ENCODE data around the gene TUBB4A. TPM values are rescaled to one million over a fixed set of nuclear protein-coding genes. Genes with fewer than 3 reads are reported as not detected.

TUBB4A gene
- total and polyA plus RNA-seq, 9 of the 15 experiments (the other 6 are each of a cell fraction or from before 2014, with no cell fraction given): 0.14 to 7.0 (median 0.75) TPM

DNA sequence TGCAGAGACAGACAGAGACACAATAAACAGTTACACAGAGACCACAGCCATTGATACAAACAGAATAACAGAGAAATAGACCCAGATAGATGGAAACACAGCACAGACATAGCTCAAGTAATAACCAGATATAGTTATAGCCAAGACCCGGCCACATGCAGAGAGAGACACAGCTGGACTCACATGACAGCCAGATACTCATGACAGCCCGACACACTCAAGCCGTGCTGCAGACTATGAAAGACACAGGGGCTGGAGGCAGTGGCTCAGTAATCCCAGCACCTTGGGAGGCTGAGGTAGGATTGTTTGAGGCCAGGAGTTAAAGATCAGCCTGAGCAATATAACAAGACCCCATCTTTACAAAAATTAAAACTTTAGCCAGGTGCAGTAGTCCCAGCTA, 18.9 kb downstream of the TUBB4A start:
- Histone ChIP-seq H3K79me2 (ENCODE audit: control insufficient read depth, insufficient read depth, low read length) (no peaks in the 10 kb centered on the region), H3K4me2 (ENCODE audit: insufficient read depth, low read length) (no peak overlapping the region), H3K9me3 (replicated peaks; ENCODE audit: control insufficient read depth, insufficient read depth, low read depth, low read length) (no peaks in the 10 kb centered on the region), H3K27ac (ENCODE audit: extremely low read depth, low read depth, low read length) (no peak overlapping the region), H3K9me1 (ENCODE audit: control insufficient read depth, insufficient read depth, low read length) (no peaks in the 10 kb centered on the region), H3K27me3 (ENCODE audit: control insufficient read depth in 2 of 2, insufficient read depth in 2 of 2, low read length in 2 of 2) (no peaks in the 10 kb centered on the region), H3K4me1 (replicated peaks in 1 of 2; ENCODE audit: control insufficient read depth in 2 of 2, insufficient read depth in 2 of 2, low read length in 2 of 2) (peaks cover 0 to 14% of the 10 kb centered on the region in 2 experiments; a peak in 4 of 5 replicates), H2AFZ (ENCODE audit: low read depth, low read length) (no peak overlapping the region), H3K9ac (ENCODE audit: insufficient read depth in 1 of 2, low read depth in 2 of 2, low read length in 2 of 2) (peak overlapping the region in 1 of 2 experiments; percentile 45; a peak in 1 of 4 replicates), H4K20me1 (replicated peaks; ENCODE audit: control insufficient read depth, insufficient read depth, low read length) (no peaks in the 10 kb centered on the region), H3K36me3 (ENCODE audit: control insufficient read depth, insufficient read depth, low read length) (no peaks in the 10 kb centered on the region), H3K4me3 (no peak overlapping the region)
- ATAC-seq (0 out of 3 replicates have a peak, but pooled peaks have one; percentile 20), FAIRE-seq (no peak), DNase-seq (ENCODE audit: extremely low read depth in 1 of 4, low spot score in 3 of 4) (no peak)
- in situ Hi-C loops (cut with MboI) (no loop called here), intact Hi-C loops (cut with micrococcal nuclease) (no loop called here)
- no TSS peak for BruUV-seq (replicated peaks)
- ChIA-PET CTCF (ENCODE audit: low intra/inter-chr PET ratio) (interaction anchor here (0.6 kb wide), 1 partner anchor 8 kb away, joined by 4 read pairs; no protein-coding TSS in a partner anchor), POLR2A (interaction anchor here (0.6 to 0.9 kb wide), 2 partner anchors 20 to 64 kb away, joined by 3 read pairs; no protein-coding TSS in a partner anchor)
- 0% methylated on average over 3 of the region's 3 CpGs for WGBS (ENCODE audit: insufficient coverage, low coverage, missing lambda C conversion rate)
- TF ChIP-seq, protein P1, sequence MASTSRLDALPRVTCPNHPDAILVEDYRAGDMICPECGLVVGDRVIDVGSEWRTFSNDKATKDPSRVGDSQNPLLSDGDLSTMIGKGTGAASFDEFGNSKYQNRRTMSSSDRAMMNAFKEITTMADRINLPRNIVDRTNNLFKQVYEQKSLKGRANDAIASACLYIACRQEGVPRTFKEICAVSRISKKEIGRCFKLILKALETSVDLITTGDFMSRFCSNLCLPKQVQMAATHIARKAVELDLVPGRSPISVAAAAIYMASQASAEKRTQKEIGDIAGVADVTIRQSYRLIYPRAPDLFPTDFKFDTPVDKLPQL (IDR thresholded peaks at IDR 0.05; ENCODE audit: extremely low read depth, insufficient read length): no peak
- TF ChIP-seq RUNX1 (IDR thresholded peaks at IDR 0.05; ENCODE audit: low read depth) (no peak), ZNF12 (CRISPR knock-in tag; IDR thresholded peaks at IDR 0.05) (no peak), LARP7 (IDR thresholded peaks at IDR 0.05) (no peak), U2AF2 (optimal IDR thresholded peaks at IDR 0.05; ENCODE audit: low read depth, low read length) (no peak), CBX2 (IDR thresholded peaks at IDR 0.05; ENCODE audit: insufficient read depth, low read length, poor library complexity, severe bottlenecking) (no peak), MCM5 (IDR thresholded peaks at IDR 0.05; ENCODE audit: low read depth) (no peak), KDM2B (CRISPR knock-in tag; IDR thresholded peaks at IDR 0.05) (no peak), EP400 (IDR thresholded peaks at IDR 0.05) (no peak), MTA1 (IDR thresholded peaks at IDR 0.05; ENCODE audit: borderline replicate concordance) (no peak), NR3C1 (CRISPR knock-in tag; IDR thresholded peaks at IDR 0.05) (no peak), POLR2H (tag; IDR thresholded peaks at IDR 0.05; ENCODE audit: low read depth) (no peak), PHF20 (IDR thresholded peaks at IDR 0.05; ENCODE audit: partially characterized antibody) (no peak)
- TF ChIP-seq, protein P2, sequence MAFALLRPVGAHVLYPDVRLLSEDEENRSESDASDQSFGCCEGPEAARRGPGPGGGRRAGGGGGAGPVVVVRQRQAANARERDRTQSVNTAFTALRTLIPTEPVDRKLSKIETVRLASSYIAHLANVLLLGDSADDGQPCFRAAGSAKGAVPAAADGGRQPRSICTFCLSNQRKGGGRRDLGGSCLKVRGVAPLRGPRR (CRISPR knock-in tag; IDR thresholded peaks at IDR 0.05): no peak
- TF ChIP-seq, protein P3, sequence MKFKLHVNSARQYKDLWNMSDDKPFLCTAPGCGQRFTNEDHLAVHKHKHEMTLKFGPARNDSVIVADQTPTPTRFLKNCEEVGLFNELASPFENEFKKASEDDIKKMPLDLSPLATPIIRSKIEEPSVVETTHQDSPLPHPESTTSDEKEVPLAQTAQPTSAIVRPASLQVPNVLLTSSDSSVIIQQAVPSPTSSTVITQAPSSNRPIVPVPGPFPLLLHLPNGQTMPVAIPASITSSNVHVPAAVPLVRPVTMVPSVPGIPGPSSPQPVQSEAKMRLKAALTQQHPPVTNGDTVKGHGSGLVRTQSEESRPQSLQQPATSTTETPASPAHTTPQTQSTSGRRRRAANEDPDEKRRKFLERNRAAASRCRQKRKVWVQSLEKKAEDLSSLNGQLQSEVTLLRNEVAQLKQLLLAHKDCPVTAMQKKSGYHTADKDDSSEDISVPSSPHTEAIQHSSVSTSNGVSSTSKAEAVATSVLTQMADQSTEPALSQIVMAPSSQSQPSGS (CRISPR knock-in tag; IDR thresholded peaks at IDR 0.05): no peak
- TF ChIP-seq, protein P4, sequence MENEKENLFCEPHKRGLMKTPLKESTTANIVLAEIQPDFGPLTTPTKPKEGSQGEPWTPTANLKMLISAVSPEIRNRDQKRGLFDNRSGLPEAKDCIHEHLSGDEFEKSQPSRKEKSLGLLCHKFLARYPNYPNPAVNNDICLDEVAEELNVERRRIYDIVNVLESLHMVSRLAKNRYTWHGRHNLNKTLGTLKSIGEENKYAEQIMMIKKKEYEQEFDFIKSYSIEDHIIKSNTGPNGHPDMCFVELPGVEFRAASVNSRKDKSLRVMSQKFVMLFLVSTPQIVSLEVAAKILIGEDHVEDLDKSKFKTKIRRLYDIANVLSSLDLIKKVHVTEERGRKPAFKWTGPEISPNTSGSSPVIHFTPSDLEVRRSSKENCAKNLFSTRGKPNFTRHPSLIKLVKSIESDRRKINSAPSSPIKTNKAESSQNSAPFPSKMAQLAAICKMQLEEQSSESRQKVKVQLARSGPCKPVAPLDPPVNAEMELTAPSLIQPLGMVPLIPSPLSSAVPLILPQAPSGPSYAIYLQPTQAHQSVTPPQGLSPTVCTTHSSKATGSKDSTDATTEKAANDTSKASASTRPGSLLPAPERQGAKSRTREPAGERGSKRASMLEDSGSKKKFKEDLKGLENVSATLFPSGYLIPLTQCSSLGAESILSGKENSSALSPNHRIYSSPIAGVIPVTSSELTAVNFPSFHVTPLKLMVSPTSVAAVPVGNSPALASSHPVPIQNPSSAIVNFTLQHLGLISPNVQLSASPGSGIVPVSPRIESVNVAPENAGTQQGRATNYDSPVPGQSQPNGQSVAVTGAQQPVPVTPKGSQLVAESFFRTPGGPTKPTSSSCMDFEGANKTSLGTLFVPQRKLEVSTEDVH (IDR thresholded peaks at IDR 0.05; ENCODE audit: low read depth, partially characterized antibody): no peak
- TF ChIP-seq, protein P5, sequence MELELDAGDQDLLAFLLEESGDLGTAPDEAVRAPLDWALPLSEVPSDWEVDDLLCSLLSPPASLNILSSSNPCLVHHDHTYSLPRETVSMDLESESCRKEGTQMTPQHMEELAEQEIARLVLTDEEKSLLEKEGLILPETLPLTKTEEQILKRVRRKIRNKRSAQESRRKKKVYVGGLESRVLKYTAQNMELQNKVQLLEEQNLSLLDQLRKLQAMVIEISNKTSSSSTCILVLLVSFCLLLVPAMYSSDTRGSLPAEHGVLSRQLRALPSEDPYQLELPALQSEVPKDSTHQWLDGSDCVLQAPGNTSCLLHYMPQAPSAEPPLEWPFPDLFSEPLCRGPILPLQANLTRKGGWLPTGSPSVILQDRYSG (tag; conservative IDR thresholded peaks at IDR 0.05; ENCODE audit: low read depth): no peak
